H1 (cell line): ENCODE results near the gene ACOT6. TPM values are rescaled to one million over a fixed set of nuclear protein-coding genes. Genes with fewer than 3 reads are reported as not detected.

Experiments
- ASH2L ChIP-seq: fragments of 200-600, 300-600 bp; sonication (generic); IDR thresholded peaks from one replicate; pipeline ENCODE4 v1.7.1; 2017; ENCODE audit warnings: low read length
- BACH1 ChIP-seq: IDR thresholded peaks from 2 replicates; pipeline ENCODE4 v1.6.1; 2012; ENCODE audit warnings: low read length, improper control_type of control experiment
- BRCA1 ChIP-seq: IDR thresholded peaks from 2 replicates; pipeline ENCODE4 v1.6.1; 2012; ENCODE audit warnings: low read depth, low read length, improper control_type of control experiment
- CBX5 ChIP-seq: fragments of 300-800, 300-1000 bp; sonication (generic); IDR thresholded peaks from 2 replicates; pipeline ENCODE4 v1.7.1; 2016; ENCODE audit warnings: antibody characterized with exemption, low read length, low read depth
- CEBPB ChIP-seq: IDR thresholded peaks from 2 replicates; pipeline ENCODE4 v1.6.1; 2012; ENCODE audit warnings: low read depth, low read length
- CHD1 ChIP-seq: IDR thresholded peaks from 2 replicates; pipeline ENCODE4 v1.6.1; 2012; ENCODE audit warnings: low read depth, low read length, improper control_type of control experiment
- CHD2 ChIP-seq: IDR thresholded peaks from 2 replicates; pipeline ENCODE4 v1.6.1; 2012; ENCODE audit warnings: low read length, improper control_type of control experiment
- EGR1 ChIP-seq: IDR thresholded peaks from 2 replicates; pipeline ENCODE4 v1.6.1; 2011; ENCODE audit warnings: low read depth, low read length, borderline replicate concordance
- HDAC6 ChIP-seq: IDR thresholded peaks from one replicate; pipeline ENCODE4 v1.7.1; 2012; ENCODE audit warnings: low read depth, mild to moderate bottlenecking, inconsistent platforms, low read length, moderate library complexity
- JUN ChIP-seq: IDR thresholded peaks from 2 replicates; pipeline ENCODE4 v1.6.1; 2011; ENCODE audit warnings: low read depth, mild to moderate bottlenecking, improper control_type of control experiment, low read length
- KDM4A ChIP-seq: IDR thresholded peaks from one replicate; pipeline ENCODE4 v1.7.1; 2012; ENCODE audit warnings: low read depth, mild to moderate bottlenecking, moderate library complexity, low read length, inconsistent platforms; ENCODE audit not compliant: severe bottlenecking
- MAFK ChIP-seq: IDR thresholded peaks from 2 replicates; pipeline ENCODE4 v1.6.1; 2012; ENCODE audit warnings: low read depth, mild to moderate bottlenecking, improper control_type of control experiment, low read length
- MAX ChIP-seq: IDR thresholded peaks from 2 replicates; pipeline ENCODE4 v1.6.1; 2012; ENCODE audit warnings: inconsistent platforms
- PHF8 ChIP-seq: fragments of 200-600 bp; sonication (generic); conservative IDR thresholded peaks from 2 replicates; pipeline ENCODE4 v1.7.1; 2012; ENCODE audit warnings: low read depth, mild to moderate bottlenecking, inconsistent platforms, low read length, moderate library complexity
- POLR2A ChIP-seq, 2 experiments: IDR thresholded peaks; 1 replicate in 1 of 2; 2 replicates in 1 of 2; pipeline ENCODE4 v1.6.1; 2011; ENCODE audit warnings: low read depth in 2 of 2, low read length in 2 of 2, mild to moderate bottlenecking in 2 of 2; ENCODE audit errors: control extremely low read depth in 1 of 2
- RFX5 ChIP-seq: IDR thresholded peaks from 2 replicates; pipeline ENCODE4 v1.6.1; 2011; ENCODE audit warnings: low read depth, low read length, improper control_type of control experiment, borderline replicate concordance
- RNF2 ChIP-seq: fragments of 200-900, 300-1000 bp; sonication (generic); IDR thresholded peaks from 2 replicates; pipeline ENCODE4 v1.7.1; 2016; ENCODE audit warnings: borderline replicate concordance, low read depth, mild to moderate bottlenecking, antibody characterized with exemption, low read length; ENCODE audit not compliant: poor library complexity, severe bottlenecking; ENCODE audit errors: missing control alignments
- SP1 ChIP-seq: IDR thresholded peaks from 2 replicates; pipeline ENCODE4 v1.6.1; 2011; ENCODE audit warnings: low read depth, low read length
- SP4 ChIP-seq: IDR thresholded peaks from 2 replicates; pipeline ENCODE4 v1.6.1; 2012; ENCODE audit warnings: low read length, inconsistent platforms
- SRF ChIP-seq: IDR thresholded peaks from 2 replicates; pipeline ENCODE4 v1.6.1; 2011; ENCODE audit warnings: mild to moderate bottlenecking, low read depth, low read length, moderate library complexity
- TAF1 ChIP-seq: IDR thresholded peaks from 2 replicates; pipeline ENCODE4 v1.6.1; 2011; ENCODE audit warnings: mild to moderate bottlenecking, low read depth, low read length
- TBP ChIP-seq: IDR thresholded peaks from 2 replicates; pipeline ENCODE4 v1.6.1; 2011; ENCODE audit warnings: low read depth, low read length, improper control_type of control experiment
- TEAD4 ChIP-seq: IDR thresholded peaks from 2 replicates; pipeline ENCODE4 v1.6.1; 2012; ENCODE audit warnings: low read depth, low read length, inconsistent platforms, mixed read lengths
- polyA plus RNA-seq, 7 experiments: library from polyadenylated mRNA; depleted of rRNA in 3 of 7; stranded (reverse) in 5 of 7; unstranded in 2 of 7; fragments of >200 nt in 5 of 7; fragments of 200-250 nt in 2 of 7; gene quantifications; 1 replicate in 5 of 7; 2 replicates in 1 of 7; 4 replicates in 1 of 7; pipeline versions ENCODE4 v1.2.1 to v1.2.3, GENCODE V29; 2011 to 2013; ENCODE audit warnings: missing spikeins in 2 of 7, mixed read lengths in 2 of 7
- total RNA-seq: library from RNA; stranded (reverse); fragmentation: NEBNext Ultra II Directional; extraction: Animal tissue kit (Norgen Biotek cat#: 25700); gene quantifications from 2 replicates; pipeline ENCODE4 v1.2.1, GENCODE V29; 2021

Gene ACOT6
- total and polyA plus RNA-seq, 2 of the 8 experiments (the other 6 are each of a cell fraction or from before 2014, with no cell fraction given): not detected

- TF ChIP-seq RNF2 (no peak), MAX (peak; percentile 74), HDAC6 (no peak), SRF (no peak), CHD2 (no peak), EGR1 (no peak), TEAD4 (no peak), TBP (peak; percentile 61), ASH2L (peak; percentile 70), SP4 (no peak), JUN (no peak), CBX5 (no peak), SP1 (no peak), CHD1 (no peak), PHF8 (peak; percentile 52; the same call in 1 of the 2 replicates), RFX5 (no peak), BACH1 (no peak), CEBPB (no peak), BRCA1 (no peak), POLR2A (IDR thresholded peaks at IDR 0.05; ENCODE audit: control extremely low read depth in 1 of 2, low read depth in 2 of 2, low read length in 2 of 2) (peak in 1 of 2 experiments; percentile 86; a peak in 2 of 3 replicates), KDM4A (peak; percentile 79), MAFK (no peak), TAF1 (peak; percentile 81)
Observed at GRCh38 chr14:73644531-73645247, 32.4 kb downstream of the ACOT6 start, which contains the start of gene DNAL1 (continued).
